NCI-H1092 treated with DMSO at 0.1 percent for 48 hours (cell line): Measurements from ENCODE around the gene RWDD4.

Source experiments
- DNase-seq: peaks from one replicate; lab custom pipeline; 2025; lab: John Stamatoyannopoulos, UW

Gene RWDD4

DNA sequence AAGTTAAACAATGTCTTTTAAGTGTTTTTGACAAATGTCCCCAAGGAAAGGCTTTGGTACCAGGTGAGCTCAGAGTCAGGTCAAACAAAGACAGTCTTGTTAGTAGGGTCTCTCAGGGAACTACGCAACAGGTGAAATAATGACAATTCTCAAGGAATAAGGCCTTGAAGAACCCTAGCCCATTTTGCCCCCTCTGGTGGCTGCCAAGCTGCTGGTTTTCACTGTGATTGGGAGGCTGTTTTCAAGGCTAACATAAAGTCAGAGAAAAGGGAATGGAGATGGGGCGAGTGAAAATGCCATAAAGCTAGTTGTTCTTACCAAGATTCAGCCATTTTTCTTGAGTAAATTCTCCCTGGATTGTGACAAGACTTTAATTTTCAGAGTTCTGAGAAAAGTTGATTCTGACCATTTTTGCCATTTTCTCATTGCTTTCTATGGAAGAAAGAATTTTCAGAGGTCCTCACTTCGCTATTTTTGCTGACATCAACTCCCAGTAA, 58.7 kb downstream of the RWDD4 start:
- no peak for DNase-seq

- DNase-seq, result no peak
Observed at GRCh38 chr4:183599690-183600089, 59.3 kb downstream of the RWDD4 start.

GRCh38 chr4:183599284-183599683, 59.7 kb downstream of the RWDD4 start:
- DNase-seq, result no peak

DNA sequence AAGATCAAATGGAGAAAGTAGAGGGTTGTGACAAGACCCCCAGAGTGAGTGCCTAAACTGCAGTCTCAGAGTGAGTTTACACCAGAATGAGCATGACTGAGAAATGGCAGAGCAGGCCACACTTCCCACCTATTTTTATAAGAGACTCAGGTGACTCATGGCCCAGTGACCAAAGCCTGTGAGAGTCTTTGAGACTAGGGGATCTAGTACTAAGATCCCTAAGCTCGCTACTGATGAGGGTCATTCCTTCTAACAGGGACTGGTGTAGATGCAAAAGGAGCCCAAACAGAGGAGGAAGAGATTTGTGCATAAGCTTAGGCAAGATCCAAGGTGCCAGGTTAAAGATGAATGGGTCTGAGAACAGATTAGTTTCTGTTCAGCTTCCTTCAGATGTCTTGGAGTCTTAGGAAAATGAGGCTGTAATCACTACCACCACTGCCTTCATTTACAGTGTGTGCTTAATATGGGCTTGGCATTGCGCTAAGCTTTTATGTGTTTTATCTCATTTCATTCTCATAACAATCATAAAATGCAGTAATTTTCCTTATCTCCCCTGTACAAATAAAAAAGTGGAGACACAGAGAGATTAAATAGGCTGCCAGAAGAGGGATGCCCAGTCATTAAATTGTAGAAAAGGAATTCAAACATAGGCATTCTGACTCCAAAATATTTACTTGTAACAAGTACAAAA, 62.8 kb downstream of the RWDD4 start:
- no peak for DNase-seq

GRCh38 chr4:183594823-183595222, 64.2 kb downstream of the RWDD4 start:
- DNase-seq, result no peak

DNA sequence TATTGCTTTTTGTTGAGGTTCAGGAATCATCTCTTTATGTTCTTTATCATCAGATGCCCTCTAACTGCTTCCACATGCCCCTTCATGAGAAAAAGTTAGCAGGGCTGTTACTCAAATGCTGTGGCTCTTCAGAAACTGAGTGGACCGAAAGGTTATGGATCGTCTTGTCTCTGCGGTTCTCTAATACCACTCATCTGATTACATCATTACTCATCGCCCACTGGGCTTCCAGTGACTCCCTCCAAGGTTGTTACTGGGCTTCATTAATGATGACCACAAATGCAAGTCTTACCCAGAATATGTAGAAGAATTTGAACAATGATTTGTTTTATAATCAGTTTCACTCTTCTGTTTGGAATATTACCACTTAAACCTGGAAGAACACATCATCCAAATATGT, 67.7 kb downstream of the RWDD4 start:
- no peak for DNase-seq
